ENCODE results near the gene ADD3. TPM values are rescaled to one million over a fixed set of nuclear protein-coding genes. Genes with fewer than 3 reads are reported as not detected.
A peak's percentile ranks its signal among the peaks of the same experiment; 100 is the strongest.

Gene ADD3
- total RNA-seq, 1 experiment from 2014 or later: 59.9 TPM

- H4K8ac ChIP-seq (replicated peaks; ENCODE audit: insufficient read length, low read depth, low read length): no peak overlapping the region
- no peaks in the 10 kb centered on the region for H3K27me3 ChIP-seq (ENCODE audit: insufficient read depth, low read length)
- Mint-ChIP-seq H3K9me3 (no peaks in the 10 kb centered on the region), H3K36me3 (ENCODE audit: insufficient read depth in 1 of 3, low read depth in 3 of 3) (no peaks in the 10 kb centered on the region), H3K27me3 (ENCODE audit: low read depth) (no peaks in the 10 kb centered on the region), H3K27ac (peak overlapping the region in 1 of 3 experiments; percentile 16; a peak in 2 of 7 replicates), H3K4me3 (no peak overlapping the region), H3K4me1 (peaks cover 5 to 8% of the 10 kb centered on the region in 2 experiments)
- H3K27ac ChIP-seq (ENCODE audit: insufficient read length, low read depth, low read length): no peak overlapping the region
- no peak overlapping the region for H3K4me2 ChIP-seq (ENCODE audit: insufficient read depth, insufficient read length, low read length)
- no peaks in the 10 kb centered on the region for H3K4me1 ChIP-seq (ENCODE audit: insufficient read depth, low read length)
- no peaks in the 10 kb centered on the region; the same call in 1 of the 2 replicates for H3K79me2 ChIP-seq (ENCODE audit: insufficient read depth, low read length)
- H2BK5ac ChIP-seq (ENCODE audit: insufficient read length, low read length): no peak overlapping the region
- H2AFZ ChIP-seq (ENCODE audit: low read length): no peak overlapping the region
- H4K5ac ChIP-seq (ENCODE audit: insufficient read length, low read depth, low read length): no peak overlapping the region
- no peak overlapping the region for H2BK12ac ChIP-seq (ENCODE audit: insufficient read length, low read depth, low read length)
- H3K23me2 ChIP-seq (ENCODE audit: insufficient read length, low read depth, low read length, poor library complexity, severe bottlenecking): no peaks in the 10 kb centered on the region
- DNase-seq: no peak
- no peak overlapping the region for H2BK15ac ChIP-seq (ENCODE audit: low read depth, low read length)
- H3K18ac ChIP-seq (ENCODE audit: insufficient read length, low read depth, low read length): no peak overlapping the region
- peaks cover 2% of the 10 kb centered on the region for H3K79me1 ChIP-seq (ENCODE audit: insufficient read depth, low read depth, low read length, poor library complexity, severe bottlenecking)
- H4K91ac ChIP-seq (ENCODE audit: insufficient read length, low read depth, low read length): no peak overlapping the region
- no CpG with 5 or more reads among the region's 5 CpGs for WGBS (ENCODE audit: extremely low coverage, insufficient read length, low lambda C conversion rate)
- H3K9me3 ChIP-seq (ENCODE audit: control insufficient read depth, low read depth, low read length): no peaks in the 10 kb centered on the region
- H3K14ac ChIP-seq (ENCODE audit: insufficient read depth, low read length): no peak overlapping the region
- H3K23ac ChIP-seq (ENCODE audit: insufficient read length, low read depth, low read length): no peak overlapping the region
- no peak overlapping the region for H2BK120ac ChIP-seq (ENCODE audit: low read depth, low read length, poor library complexity, severe bottlenecking)
- no peak overlapping the region for H3K4ac ChIP-seq (ENCODE audit: low read depth, low read length)
- no peak for TF ChIP-seq CTCF (conservative IDR thresholded peaks at IDR 0.05)
- H2BK20ac ChIP-seq (ENCODE audit: low read depth, low read length, poor library complexity, severe bottlenecking): no peak overlapping the region
- no peaks in the 10 kb centered on the region for H4K20me1 ChIP-seq (ENCODE audit: control insufficient read depth, insufficient read depth, insufficient read length)
- H3K9ac ChIP-seq (ENCODE audit: extremely low read depth, insufficient read length, low read length): no peak overlapping the region
- no peak overlapping the region for H3K56ac ChIP-seq (ENCODE audit: insufficient read length, low read depth, low read length)
- H2AK5ac ChIP-seq (ENCODE audit: insufficient read length, low read length): no peak overlapping the region
- no peak overlapping the region for H3T11ph ChIP-seq (ENCODE audit: low read length)
Measured at GRCh38 chr10:110058212-110058611, 50.4 kb downstream of the ADD3 start.

Measured in H9 (cell line).